ENCODE results near the gene CWC27. TPM values are rescaled to one million over a fixed set of nuclear protein-coding genes. Genes with fewer than 3 reads are reported as not detected.

CWC27 gene
- total RNA-seq, 1 donor from 2014 or later: 29.3 TPM

DNA sequence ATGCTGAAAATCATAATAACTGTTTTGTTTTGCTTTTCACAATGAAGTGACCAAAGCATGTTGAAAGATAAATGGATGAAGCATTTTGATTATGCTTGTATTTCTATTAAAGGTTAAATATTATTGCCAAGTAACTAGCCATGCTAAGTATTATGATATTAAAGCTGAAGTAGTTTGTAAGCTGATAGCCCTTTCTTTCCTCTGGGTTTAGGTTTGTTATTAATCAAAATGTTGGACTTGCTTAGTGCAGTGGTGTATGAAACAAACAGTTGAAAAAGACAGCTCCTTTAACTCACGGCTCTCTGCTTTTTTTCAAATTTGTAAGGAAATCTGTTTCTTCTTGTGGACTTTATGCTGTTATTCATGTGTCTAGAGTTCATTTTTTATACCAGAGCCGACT, 246.0 kb downstream of the CWC27 start:
- Mint-ChIP-seq H3K27ac (ENCODE audit: unreplicated experiment) (no peak overlapping the region), H3K9me3 (ENCODE audit: unreplicated experiment) (no peaks in the 10 kb centered on the region), H3K36me3 (ENCODE audit: low read depth, unreplicated experiment) (no peaks in the 10 kb centered on the region)

DNA sequence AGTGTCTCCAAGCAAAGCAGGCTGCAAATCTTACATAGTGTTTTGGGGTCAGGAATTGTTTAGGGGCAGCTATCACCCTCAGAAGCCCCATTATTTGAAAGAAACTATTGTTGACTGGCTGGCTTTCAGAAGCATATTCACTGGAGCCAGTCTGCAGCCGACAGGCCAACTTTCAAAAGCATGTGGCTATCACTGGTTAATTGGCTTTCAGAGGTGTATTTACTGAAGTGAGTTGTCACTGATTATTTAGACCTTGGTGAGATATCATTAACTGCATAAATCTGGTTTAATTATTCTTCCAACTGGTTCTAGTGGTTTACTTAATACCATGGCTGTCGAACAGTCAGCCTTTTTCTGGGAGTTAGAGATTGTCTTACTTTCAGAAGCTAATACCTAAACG, 247.0 kb downstream of the CWC27 start:
- Mint-ChIP-seq H3K27ac (ENCODE audit: unreplicated experiment) (no peak overlapping the region), H3K9me3 (ENCODE audit: unreplicated experiment) (no peaks in the 10 kb centered on the region), H3K27me3 (ENCODE audit: unreplicated experiment) (no peaks in the 10 kb centered on the region), H3K4me1 (ENCODE audit: unreplicated experiment) (peaks cover 10% of the 10 kb centered on the region), H3K36me3 (ENCODE audit: low read depth, unreplicated experiment) (no peaks in the 10 kb centered on the region), H3K4me3 (ENCODE audit: unreplicated experiment) (no peak overlapping the region)
- TF ChIP-seq, protein P1, sequence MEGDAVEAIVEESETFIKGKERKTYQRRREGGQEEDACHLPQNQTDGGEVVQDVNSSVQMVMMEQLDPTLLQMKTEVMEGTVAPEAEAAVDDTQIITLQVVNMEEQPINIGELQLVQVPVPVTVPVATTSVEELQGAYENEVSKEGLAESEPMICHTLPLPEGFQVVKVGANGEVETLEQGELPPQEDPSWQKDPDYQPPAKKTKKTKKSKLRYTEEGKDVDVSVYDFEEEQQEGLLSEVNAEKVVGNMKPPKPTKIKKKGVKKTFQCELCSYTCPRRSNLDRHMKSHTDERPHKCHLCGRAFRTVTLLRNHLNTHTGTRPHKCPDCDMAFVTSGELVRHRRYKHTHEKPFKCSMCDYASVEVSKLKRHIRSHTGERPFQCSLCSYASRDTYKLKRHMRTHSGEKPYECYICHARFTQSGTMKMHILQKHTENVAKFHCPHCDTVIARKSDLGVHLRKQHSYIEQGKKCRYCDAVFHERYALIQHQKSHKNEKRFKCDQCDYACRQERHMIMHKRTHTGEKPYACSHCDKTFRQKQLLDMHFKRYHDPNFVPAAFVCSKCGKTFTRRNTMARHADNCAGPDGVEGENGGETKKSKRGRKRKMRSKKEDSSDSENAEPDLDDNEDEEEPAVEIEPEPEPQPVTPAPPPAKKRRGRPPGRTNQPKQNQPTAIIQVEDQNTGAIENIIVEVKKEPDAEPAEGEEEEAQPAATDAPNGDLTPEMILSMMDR (IDR thresholded peaks at IDR 0.05; ENCODE audit: unreplicated experiment): no peak
- DNase-seq (ENCODE audit: low spot score): no peak

More for the DNA sequence above, 246.0 kb downstream of the CWC27 start:
- Mint-ChIP-seq H3K4me3 (ENCODE audit: unreplicated experiment) (no peak overlapping the region), H3K4me1 (ENCODE audit: unreplicated experiment) (peaks cover 14% of the 10 kb centered on the region), H3K27me3 (ENCODE audit: unreplicated experiment) (no peaks in the 10 kb centered on the region)
- DNase-seq (ENCODE audit: low spot score): no peak
- TF ChIP-seq, protein P1 (IDR thresholded peaks at IDR 0.05; ENCODE audit: unreplicated experiment): no peak

DNA sequence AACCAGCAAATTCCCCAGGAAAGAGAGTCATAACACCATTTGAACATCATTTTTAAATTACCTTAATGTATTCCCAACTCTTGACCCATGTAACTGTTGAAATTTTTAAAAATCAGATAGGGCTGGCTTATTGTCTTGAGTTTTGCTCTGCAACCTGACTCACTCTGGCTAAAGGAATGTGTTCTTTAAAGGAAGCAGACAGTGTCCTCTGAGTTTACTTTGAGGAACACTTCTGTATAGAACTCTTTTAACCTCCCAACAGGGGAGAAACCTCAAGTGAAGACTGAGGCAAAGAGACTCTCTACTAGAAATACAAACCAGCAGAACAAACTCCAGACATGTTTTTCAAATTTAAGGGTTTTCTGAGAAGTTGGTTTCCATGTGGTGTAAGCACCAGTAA, 248.9 kb downstream of the CWC27 start:
- Mint-ChIP-seq H3K9me3 (ENCODE audit: unreplicated experiment) (no peaks in the 10 kb centered on the region), H3K4me3 (ENCODE audit: unreplicated experiment) (no peak overlapping the region), H3K36me3 (ENCODE audit: low read depth, unreplicated experiment) (no peaks in the 10 kb centered on the region), H3K27ac (ENCODE audit: unreplicated experiment) (no peak overlapping the region), H3K27me3 (ENCODE audit: unreplicated experiment) (no peaks in the 10 kb centered on the region), H3K4me1 (ENCODE audit: unreplicated experiment) (peaks cover 18% of the 10 kb centered on the region)
- TF ChIP-seq, protein P1 (IDR thresholded peaks at IDR 0.05; ENCODE audit: unreplicated experiment): no peak
- no peak for DNase-seq (ENCODE audit: low spot score)

DNA sequence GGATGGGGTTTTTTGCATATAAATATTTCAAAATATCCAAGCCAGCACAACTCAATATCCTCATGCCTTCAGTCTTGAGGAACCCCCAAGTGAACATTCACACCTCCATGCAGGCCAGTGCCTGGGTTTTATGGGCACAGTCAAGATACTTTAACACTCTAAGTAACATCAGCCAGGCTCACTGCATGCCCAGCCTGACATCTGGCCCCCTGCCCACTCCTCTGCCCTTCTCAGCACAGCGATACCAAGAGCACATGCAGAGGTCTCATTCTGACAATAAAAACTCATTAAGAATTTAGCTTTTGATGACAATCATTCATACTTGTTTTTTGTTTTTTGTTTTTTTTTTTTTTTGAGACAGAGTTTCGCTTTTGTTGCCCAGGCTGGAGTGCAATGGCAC, 250.0 kb downstream of the CWC27 start:
- DNase-seq (ENCODE audit: low spot score): no peak
- TF ChIP-seq, protein P1 (IDR thresholded peaks at IDR 0.05; ENCODE audit: unreplicated experiment): no peak
- H3K4me3 Mint-ChIP-seq (ENCODE audit: unreplicated experiment): no peak overlapping the region
- H3K27ac Mint-ChIP-seq (ENCODE audit: unreplicated experiment): no peak overlapping the region
- no peaks in the 10 kb centered on the region for H3K36me3 Mint-ChIP-seq (ENCODE audit: low read depth, unreplicated experiment)
- H3K4me1 Mint-ChIP-seq (ENCODE audit: unreplicated experiment): peaks cover 18% of the 10 kb centered on the region
- H3K9me3 Mint-ChIP-seq (ENCODE audit: unreplicated experiment): no peaks in the 10 kb centered on the region
- H3K27me3 Mint-ChIP-seq (ENCODE audit: unreplicated experiment): no peaks in the 10 kb centered on the region

DNA sequence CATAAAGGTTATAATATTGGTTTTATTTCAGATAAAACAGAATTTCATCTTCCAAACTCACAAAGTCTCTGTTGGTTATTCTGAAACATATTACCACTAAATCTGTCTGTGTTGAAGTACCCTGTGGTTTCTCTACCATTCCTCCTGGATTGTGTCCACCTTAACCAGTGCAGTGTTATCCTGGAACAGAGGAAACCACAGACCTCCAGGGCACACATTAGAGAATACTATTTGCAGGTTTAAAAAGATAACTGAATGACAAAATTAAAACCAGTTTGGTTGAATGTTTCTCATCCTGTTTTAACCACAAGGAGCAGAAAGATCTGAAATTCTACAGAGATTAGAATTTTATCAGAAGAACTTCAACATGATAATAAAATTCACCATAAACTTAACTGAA, 251.8 kb downstream of the CWC27 start:
- no peak for DNase-seq (ENCODE audit: low spot score)
- H3K9me3 Mint-ChIP-seq (ENCODE audit: unreplicated experiment): no peaks in the 10 kb centered on the region
- no peaks in the 10 kb centered on the region for H3K36me3 Mint-ChIP-seq (ENCODE audit: low read depth, unreplicated experiment)
- TF ChIP-seq, protein P1 (IDR thresholded peaks at IDR 0.05; ENCODE audit: unreplicated experiment): no peak
- no peak overlapping the region for H3K4me3 Mint-ChIP-seq (ENCODE audit: unreplicated experiment)
- no peak overlapping the region for H3K27ac Mint-ChIP-seq (ENCODE audit: unreplicated experiment)
- H3K27me3 Mint-ChIP-seq (ENCODE audit: unreplicated experiment): no peaks in the 10 kb centered on the region
- peaks cover 18% of the 10 kb centered on the region for H3K4me1 Mint-ChIP-seq (ENCODE audit: unreplicated experiment)
